Muscle of back (tissue), 11 donors: ENCODE results near the gene CARM1. TPM values are rescaled to one million over a fixed set of nuclear protein-coding genes. Genes with fewer than 3 reads are reported as not detected.
"Not testable (repeated sequence)": the region's sequence is repeated elsewhere in the genome, so short reads cannot be mapped to it uniquely, and the experiment has no call there.

Source experiments
- DNase-seq, 3 donors: peaks; one replicate each; pipeline versions ENCODE4 v3.0.0 to v3.0.0-alpha.2; 2013
- polyA plus RNA-seq, 10 donors: library from polyadenylated mRNA; unstranded; fragments of 120-200 nt; gene quantifications; one replicate each; pipeline ENCODE4 v1.2.1, GENCODE V29; 2013; ENCODE audit not compliant: insufficient read length in 10 of 10

Gene CARM1
- polyA plus RNA-seq, 10 donors = 48.9 to 66.5 (median 57.1) TPM

GRCh38 chr19:10842788-10843187, 28.6 kb upstream of the CARM1 start:
- DNase-seq = no peak

- DNase-seq = no peak
Observed at GRCh38 chr19:10846500-10847202, 24.7 kb upstream of the CARM1 start.

- DNase-seq = peak in 2 of 3 donors; percentile 45 to 79
Observed at GRCh38 chr19:10848230-10848856, 23.0 kb upstream of the CARM1 start, which contains the start of gene C19orf38. C19orf38 (plus strand) TSS chr19:10848415; CDS start chr19:10848509, 94 bp downstream.

- DNase-seq = no peak
Observed at GRCh38 chr19:10850631-10851030, 20.7 kb upstream of the CARM1 start.

- DNase-seq = no peak
Observed at GRCh38 chr19:10852098-10852800, 19.1 kb upstream of the CARM1 start.

- DNase-seq = no peak
Observed at GRCh38 chr19:10852941-10853340, 18.4 kb upstream of the CARM1 start.

- DNase-seq = no peak
Observed at GRCh38 chr19:10854350-10855089, 16.8 kb upstream of the CARM1 start.

- no peak for DNase-seq
Observed at GRCh38 chr19:10855879-10856522, 15.4 kb upstream of the CARM1 start.

- DNase-seq = not testable (repeated sequence)
Observed at GRCh38 chr19:10856899-10857298, 14.5 kb upstream of the CARM1 start.

GRCh38 chr19:10858204-10858828, 13.0 kb upstream of the CARM1 start:
- no peak for DNase-seq

GRCh38 chr19:10861103-10861651, 10.2 kb upstream of the CARM1 start:
- no peak for DNase-seq

- no peak for DNase-seq
Observed at GRCh38 chr19:10862561-10863106, 8.7 kb upstream of the CARM1 start.

- no peak for DNase-seq
Observed at GRCh38 chr19:10863107-10863717, 8.1 kb upstream of the CARM1 start.

- peak; percentile 75 to 90 (median 88) for DNase-seq
Observed at GRCh38 chr19:10864538-10864899, 6.8 kb upstream of the CARM1 start.

- DNase-seq = no peak
Observed at GRCh38 chr19:10866495-10866894, 4.9 kb upstream of the CARM1 start.

GRCh38 chr19:10868872-10869547, 2.3 kb upstream of the CARM1 start:
- DNase-seq = no peak

- not testable (repeated sequence) for DNase-seq
Observed at GRCh38 chr19:10869872-10870311, 1.5 kb upstream of the CARM1 start.

- no peak for DNase-seq
Observed at GRCh38 chr19:10870501-10870954, 825 bp upstream of the CARM1 start.
